Tibial nerve (tissue), 3 donors: ENCODE results near the gene SIPA1L3.
"Not testable (repeated sequence)": the region's sequence is repeated elsewhere in the genome, so short reads cannot be mapped to it uniquely, and the experiment has no call there.

Source experiments
- CTCF ChIP-seq, 5 experiments: fragments of 200-600 bp in 3 of 5; fragments of 450-650 bp in 2 of 5; sonication (generic) in 3 of 5; IDR thresholded peaks; one replicate each; pipeline ENCODE4 v1.5.1; 2016 to 2019; ENCODE audit warnings: antibody characterized with exemption in 5 of 5, mild to moderate bottlenecking in 3 of 5, moderate library complexity in 2 of 5
- POLR2A ChIP-seq, 2 donors: fragments of 450-650 bp; IDR thresholded peaks; one replicate each; pipeline ENCODE4 v1.6.1; 2017; ENCODE audit warnings: antibody characterized with exemption in 2 of 2, mild to moderate bottlenecking in 2 of 2, moderate library complexity in 2 of 2

- TF ChIP-seq CTCF, POLR2A (IDR thresholded peaks at IDR 0.05): not testable (repeated sequence)
Measured at GRCh38 chr19:38230506-38231133, 323.6 kb downstream of the SIPA1L3 start.
